Skeletal muscle cell (primary cell): Measurements from ENCODE around the gene NBPF14.
"Not testable (repeated sequence)": the region's sequence is repeated elsewhere in the genome, so short reads cannot be mapped to it uniquely, and the experiment has no call there.

Experiments
- DNase-seq: peaks from one replicate; pipeline ENCODE4 v3.0.0-alpha.2; 2010; ENCODE audit warnings: low read depth
- H3K4me3 ChIP-seq: 2 replicates; pipeline ENCODE4 v1.5.1; 2011; ENCODE audit warnings: low read depth, mild to moderate bottlenecking, control low read depth, low read length, moderate library complexity

The NBPF14 gene, protein sequence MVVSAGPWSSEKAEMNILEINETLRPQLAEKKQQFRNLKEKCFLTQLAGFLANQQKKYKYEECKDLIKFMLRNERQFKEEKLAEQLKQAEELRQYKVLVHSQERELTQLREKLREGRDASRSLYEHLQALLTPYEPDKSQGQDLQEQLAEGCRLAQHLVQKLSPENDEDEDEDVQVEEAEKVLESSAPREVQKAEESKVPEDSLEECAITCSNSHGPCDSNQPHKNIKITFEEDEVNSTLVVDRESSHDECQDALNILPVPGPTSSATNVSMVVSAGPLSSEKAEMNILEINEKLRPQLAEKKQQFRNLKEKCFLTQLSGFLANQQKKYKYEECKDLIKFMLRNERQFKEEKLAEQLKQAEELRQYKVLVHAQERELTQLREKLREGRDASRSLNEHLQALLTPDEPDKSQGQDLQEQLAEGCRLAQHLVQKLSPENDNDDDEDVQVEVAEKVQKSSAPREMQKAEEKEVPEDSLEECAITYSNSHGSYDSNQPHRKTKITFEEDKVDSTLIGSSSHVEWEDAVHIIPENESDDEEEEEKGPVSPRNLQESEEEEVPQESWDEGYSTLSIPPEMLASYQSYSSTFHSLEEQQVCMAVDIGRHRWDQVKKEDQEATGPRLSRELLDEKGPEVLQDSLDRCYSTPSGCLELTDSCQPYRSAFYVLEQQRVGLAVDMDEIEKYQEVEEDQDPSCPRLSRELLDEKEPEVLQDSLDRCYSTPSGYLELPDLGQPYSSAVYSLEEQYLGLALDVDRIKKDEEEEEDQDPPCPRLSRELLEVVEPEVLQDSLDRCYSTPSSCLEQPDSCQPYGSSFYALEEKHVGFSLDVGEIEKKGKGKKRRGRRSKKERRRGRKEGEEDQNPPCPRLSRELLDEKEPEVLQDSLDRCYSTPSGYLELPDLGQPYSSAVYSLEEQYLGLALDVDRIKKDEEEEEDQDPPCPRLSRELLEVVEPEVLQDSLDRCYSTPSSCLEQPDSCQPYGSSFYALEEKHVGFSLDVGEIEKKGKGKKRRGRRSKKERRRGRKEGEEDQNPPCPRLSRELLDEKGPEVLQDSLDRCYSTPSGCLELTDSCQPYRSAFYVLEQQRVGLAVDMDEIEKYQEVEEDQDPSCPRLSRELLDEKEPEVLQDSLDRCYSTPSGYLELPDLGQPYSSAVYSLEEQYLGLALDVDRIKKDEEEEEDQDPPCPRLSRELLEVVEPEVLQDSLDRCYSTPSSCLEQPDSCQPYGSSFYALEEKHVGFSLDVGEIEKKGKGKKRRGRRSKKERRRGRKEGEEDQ (N-terminal part only)

DNA sequence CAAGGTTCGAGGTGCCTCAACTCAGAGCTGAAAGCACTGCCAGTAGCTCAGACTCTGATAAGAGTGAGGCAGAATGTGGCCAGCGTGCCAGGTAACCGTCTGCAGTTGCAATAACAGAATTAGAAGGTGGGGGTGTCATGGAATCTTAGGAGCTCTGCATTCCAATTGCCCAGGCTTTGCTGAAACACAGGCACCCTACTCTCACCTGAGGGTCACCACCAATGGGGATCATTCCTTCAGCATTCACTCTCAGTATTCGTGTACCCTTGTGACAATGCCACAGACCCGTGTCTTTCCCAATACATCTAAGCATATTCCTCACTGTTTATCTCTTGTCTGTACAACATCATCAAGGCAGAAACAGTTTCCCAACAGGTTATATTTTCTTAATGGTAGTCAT is at the start of gene NBPF14:
NBPF14 (minus strand) TSS at position 101 of the 400 bp plus-strand sequence. CDS start 294 bp downstream, outside the sequence.
- DNase-seq, H3K4me3 ChIP-seq: not testable (repeated sequence)

DNA sequence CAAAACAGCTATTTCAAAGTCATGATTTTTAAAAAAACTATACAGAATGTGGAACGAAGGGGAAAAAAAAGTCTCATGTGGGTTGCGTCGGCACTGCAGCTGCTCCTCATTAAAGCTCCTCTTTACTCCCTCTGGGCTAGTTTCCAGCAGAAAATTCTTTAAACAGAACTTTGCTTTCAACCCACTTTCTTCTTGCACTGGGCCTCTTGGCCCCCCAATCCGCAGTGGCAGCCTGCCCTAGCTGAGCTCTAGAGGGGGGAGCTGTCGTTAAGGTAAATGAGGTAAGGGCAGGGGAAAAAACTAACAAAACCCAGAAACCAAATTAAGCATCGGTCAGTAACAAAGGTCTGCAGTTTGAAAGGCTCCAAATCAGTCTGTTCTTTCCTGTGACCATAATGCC is 29.6 kb upstream of the NBPF14 start:
- not testable (repeated sequence) for DNase-seq, H3K4me3 ChIP-seq

DNA sequence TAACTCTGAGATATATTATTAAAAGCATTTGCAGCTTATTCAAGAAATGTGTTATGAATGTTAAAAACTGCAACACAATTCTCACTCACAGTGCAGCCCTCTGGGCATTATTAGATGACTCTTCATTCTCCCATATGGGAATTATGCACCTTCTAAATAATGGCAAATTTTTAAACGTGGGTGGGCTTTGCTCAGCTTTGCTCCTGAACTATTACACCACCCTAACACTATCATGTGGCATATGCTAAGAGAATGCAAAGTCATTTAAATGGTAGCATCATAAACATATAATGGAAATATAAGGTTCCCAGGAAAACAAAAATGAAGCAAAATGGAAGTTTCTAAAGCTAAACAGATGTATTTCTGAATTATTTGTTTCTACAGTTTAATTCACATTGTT is 22.4 kb upstream of the NBPF14 start:
- DNase-seq, H3K4me3 ChIP-seq: not testable (repeated sequence)

DNA sequence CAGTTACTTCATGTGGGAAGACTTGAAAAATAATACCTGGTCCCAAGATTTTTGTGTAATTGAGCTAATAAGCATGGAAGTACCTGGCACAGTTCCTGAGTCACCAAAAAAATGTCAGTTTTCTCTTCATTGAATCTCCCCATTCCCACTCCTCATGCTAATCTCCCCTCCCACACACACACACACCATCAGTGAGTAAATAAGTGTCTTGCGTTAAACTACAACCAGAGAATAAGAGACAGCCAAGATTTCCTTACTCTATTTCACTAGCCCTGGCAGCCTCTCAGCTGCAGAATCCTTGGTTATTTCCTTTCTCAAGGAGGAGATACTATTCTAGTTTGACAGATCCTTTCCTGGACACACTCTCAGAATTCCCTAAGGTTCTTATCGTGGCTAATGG is 9.5 kb upstream of the NBPF14 start:
- not testable (repeated sequence) for DNase-seq, H3K4me3 ChIP-seq

DNA sequence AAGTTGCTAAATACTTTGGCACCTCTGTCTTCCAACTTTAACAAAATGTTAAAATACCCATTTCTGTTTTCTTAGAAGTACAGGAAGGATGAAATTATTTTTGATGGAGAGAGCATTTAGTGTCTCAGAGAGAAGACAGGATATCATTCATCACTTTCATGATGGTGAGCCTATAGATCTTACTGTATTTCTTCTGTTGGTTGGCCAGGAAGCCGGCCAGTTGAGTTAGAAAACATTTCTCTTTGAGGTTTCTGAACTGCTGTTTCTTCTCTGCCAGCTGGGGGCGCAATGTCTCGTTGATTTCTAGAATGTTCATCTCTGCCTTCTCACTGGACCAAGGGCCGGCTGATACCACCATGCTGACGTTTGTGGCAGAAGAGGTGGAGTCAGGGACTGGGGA is 451 bp downstream of the NBPF14 start:
- not testable (repeated sequence) for H3K4me3 ChIP-seq, DNase-seq

DNA sequence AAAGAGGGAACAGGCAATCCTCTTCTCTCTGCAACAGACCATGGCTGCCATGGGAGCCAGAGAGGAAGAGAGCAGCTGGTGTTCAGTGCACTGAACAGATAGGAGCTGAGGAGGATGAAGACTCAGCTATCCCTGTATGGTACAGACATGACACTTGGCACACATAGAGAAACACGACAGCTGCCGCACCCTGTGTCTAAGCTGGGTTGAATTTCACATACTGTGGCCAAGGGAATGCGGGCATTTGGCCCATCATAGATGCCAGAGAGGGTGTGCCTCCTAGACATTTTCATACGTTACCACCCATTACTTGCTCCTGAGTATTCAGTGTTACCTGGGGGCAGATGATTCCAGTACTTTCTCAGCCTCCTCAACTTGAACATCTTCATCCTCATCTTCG is 4.7 kb downstream of the NBPF14 start:
- not testable (repeated sequence) for H3K4me3 ChIP-seq, DNase-seq

DNA sequence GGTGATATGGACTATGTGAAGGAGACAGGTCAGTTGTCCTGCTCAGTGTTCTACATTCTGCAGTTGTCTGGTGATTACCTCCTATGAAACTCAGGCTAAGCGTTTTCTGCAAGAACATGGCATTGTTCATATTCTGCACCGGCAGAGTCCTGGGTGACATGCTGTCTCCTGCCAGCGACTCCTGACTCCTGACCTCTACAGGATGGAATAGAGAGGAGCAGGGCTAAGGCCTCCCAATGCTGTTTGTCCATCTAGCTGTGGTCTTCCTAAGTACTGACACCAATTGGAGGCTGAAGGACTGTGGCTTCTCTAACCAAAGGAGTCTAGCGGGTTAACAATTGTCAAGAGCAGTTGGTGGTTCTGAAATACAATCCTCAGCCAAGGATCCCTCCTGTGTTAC is 63.7 kb downstream of the NBPF14 start:
- DNase-seq: not testable (repeated sequence)

DNA sequence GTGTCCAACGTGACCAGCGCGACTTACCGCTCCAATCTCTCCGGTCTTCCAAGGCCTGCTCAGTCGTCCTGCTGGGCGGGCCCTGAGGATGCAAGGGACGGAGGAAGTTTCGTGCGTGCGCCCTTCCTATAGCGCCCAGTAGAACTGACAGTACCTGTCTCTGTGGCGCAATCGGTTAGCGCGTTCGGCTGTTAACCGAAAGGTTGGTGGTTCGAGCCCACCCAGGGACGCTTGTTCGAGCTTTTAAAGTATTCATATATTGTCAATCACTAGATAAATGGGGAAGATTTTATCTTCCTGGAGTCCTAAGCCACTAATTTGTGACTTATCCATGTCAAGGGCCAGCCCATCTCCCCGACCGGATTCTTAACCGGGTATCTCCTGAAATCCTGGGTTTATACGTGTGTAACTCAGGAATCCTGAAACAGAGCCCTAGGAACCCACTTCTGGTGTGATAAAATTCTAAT is 66.7 kb downstream of the NBPF14 start:
- DNase-seq: peak; percentile 34
- peak overlapping the region; percentile 36 for H3K4me3 ChIP-seq

More for the DNA sequence above, 63.7 kb downstream of the NBPF14 start:
- not testable (repeated sequence) for H3K4me3 ChIP-seq

DNA sequence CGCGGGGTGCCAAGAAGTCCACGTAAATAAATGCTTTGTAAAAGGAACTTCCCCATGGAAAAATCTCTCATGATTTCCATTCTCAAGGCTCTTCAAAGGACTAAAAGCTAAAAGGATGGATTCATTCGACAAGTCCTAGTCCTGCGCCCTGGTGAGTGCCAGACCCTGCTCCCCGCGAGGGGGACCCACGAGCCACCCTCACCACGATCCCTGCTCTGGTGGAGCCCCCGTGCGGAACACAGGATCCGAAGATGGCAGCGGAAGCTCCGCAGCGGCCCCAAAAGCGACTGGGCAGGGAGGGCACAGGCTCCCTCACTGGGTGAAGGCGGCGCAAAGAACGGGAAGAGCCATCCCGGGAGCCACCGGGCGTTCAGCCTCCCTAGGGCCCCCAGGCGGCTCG is 67.2 kb downstream of the NBPF14 start:
- not testable (repeated sequence) for H3K4me3 ChIP-seq, DNase-seq

DNA sequence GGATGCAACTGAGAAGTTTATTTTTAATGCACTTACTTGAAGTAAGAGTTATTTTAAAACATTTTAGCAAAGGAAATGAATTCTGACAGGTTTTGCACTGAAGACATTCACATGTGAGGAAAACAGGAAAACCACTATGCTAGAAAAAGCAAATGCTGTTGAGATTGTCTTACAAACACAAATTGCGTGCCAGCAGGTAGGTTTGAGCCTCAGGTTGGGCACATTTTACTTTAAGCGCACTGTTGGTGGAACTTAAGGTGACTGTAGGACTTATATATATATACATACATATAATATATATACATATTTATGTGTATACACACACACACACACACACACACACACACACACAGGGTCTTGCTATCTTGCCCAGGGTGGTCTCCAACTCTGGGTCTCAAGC is 69.2 kb downstream of the NBPF14 start:
- H3K4me3 ChIP-seq, DNase-seq: not testable (repeated sequence)

DNA sequence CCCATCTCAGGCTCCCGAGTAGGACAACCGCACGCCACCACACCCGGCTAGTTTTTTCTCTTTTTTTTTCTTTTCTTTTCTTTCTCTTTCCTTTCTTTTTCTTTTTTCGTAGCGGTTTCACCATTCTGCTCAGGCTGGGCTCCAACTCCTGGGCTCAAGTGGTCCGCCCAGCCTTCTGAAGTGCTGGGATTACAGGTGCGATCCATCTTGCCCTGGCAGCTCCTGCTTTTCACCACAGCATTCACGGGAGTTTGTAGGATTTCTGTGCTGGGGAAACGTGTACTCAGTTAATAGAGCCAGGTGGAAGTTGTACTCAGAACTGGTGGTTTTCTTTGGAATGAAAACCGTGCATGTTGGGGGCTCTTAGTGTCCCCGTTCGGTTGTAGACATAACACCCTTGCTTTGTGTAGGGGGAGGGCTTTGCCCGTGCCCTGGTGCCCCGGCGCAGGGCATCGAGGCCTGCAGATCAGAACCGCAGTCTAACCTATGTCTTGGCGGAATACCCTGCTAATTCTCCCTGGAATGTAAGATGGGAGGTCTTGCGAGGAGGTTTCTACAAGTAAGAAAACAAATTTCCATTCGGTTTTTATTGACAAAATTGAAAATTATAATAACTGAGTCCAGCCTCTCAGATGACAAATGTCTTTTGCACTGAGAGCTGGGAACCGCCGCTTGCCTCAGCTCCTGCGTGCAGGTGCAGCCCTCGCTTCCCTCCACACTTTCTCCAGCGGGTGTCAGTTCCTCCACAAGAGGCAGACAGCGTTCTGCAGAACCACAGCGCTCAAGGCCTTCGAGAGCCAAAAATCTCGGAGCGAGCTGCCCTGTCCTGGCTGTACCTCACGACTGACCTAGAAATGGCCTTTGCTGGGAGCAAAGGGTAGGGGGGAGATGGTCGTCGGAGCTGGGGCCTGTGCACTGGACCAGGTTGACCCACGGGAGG is 72.3 kb downstream of the NBPF14 start:
- H3K4me3 ChIP-seq, DNase-seq: not testable (repeated sequence)

DNA sequence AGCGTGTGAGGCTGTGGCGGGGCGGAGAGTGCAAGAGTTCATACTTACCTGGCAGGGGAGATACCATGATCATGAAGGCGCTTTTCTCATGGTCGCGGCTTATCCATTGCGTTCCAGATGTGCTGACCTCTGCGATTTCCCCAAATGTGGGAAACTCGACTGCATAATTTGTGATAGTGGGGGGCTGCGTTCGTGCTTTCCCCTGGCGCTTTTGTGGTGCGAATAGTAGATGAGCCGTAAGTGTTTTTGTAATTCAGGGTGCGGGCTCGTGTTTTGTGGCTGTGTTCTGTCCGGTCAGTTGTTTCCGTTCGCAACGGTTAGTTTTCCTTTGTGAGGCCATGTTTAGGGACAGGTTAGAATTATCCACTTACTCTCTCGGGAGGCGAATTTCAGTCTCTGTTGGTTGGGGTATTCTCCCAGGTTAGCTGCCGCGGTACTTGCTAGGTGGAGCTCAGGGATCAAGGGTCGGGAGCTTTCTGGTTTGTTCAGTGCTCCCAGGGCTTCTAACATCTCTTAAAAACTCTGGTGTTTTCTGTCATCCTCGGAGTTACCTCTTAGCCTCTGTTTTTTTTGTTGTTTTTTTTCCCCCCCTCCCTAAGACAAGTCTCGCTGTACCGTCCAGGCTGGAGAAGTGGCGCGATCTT is 73.1 kb downstream of the NBPF14 start:
- DNase-seq: peak; percentile 97
- H3K4me3 ChIP-seq: peak overlapping the region; percentile 28

DNA sequence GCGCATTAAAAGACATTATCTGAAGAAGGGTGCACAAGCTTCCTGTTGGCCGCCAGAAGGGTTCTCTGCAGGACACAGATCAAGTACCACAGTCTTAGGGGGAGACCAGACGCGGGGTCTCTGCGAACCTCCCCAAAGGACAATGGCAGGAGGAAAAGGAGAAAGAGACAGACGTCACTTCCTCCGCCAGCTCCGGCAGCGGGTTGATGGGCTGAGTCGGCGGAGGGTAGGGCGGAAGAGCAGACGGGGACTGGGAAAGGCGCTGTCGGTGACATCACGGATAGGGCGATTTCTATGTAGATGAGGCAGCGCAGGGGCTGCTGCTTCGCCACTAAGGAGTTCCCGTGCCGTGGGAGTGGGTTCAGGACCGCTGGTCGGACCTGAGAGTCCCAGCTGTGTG is 73.7 kb downstream of the NBPF14 start:
- H3K4me3 ChIP-seq: not testable (repeated sequence)
- peak; percentile 76 for DNase-seq

DNA sequence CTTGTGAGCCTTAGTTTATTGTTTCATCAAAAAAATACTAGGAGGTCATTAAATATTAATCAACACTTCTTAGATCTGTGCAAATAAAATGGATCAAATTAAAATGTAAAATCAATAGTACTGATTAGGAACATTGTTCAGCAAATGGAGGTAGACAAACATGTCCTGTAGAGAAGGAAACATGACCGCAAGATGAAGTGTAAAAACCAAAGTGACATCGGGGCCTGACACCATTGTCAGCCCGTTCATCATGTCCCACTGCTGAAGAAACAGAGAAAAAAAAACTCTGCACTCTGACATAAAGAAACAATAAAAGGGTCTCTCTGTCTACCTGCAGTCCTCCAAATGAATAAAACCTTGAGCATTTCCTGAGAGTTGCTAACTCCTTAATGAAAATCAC is 81.5 kb downstream of the NBPF14 start:
- DNase-seq, H3K4me3 ChIP-seq: not testable (repeated sequence)

DNA sequence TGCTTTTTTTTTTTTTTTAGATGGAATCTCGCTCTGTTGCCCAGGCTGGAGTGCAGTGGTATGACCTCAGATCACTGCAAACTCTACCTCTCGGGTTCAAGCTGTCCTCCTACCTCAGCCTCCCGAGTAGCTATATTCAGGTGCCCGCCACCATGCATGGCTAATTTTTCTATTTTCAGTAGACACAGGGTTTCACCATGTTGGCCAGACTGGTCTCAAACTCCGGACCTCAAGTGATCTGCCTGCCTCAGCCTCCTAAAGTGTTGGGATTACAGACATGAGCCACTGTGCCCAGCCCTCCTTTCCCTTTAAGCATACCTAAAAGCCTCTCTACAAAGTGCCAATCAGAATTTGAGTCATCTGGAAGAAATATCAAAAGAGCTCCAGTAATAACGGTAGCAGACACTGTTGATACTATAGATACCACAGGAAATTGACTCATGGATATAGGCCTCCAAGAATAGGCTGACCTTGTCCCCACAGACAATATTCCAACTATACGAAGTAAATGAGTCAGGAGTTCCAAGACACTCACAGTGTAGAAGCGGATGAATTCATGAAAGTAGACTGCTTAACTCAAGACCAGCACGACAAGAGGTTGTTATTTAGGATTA is 83.1 kb downstream of the NBPF14 start:
- DNase-seq: peak; percentile 28
- not testable (repeated sequence) for H3K4me3 ChIP-seq

DNA sequence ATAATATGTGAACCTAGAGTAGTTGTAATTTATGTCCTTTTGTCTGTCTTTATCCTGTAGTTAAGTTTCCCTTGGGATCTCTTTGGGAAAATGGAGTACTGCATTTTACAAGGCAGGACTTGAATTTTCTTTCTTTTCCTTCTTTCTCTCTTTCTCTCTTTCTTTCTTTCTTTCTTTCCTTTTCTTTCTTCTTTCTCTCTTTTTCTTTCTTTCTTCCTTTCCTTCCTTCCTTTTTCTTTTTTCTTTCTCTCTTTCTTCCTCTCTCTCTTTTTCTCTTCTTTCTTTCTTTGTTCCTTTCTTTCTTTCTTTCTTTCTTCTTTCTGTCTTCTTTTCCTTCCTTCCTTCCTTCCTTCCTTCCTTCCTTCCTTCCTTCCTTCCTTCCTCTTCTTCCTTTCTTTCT is 101.9 kb downstream of the NBPF14 start:
- DNase-seq: not testable (repeated sequence)

DNA sequence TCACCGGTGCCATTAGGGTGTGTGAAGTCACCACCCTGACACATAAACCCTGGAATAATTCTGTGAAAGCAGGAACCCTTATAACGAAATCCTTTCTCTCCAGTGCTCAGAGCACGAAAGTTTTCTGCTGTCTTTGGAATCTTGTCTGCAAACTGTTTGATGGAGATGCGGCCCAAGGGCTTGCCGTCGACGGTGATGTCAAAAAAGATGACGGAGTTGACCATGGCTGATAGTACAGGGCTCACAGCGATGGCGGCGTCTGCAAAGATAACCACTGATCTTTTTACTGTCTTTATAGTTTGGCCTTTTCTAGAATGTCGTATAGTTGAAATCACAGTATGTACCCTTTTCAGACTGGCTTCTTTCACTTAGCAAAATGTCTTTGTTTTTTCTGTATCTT is 112.8 kb downstream of the NBPF14 start, which contains the start of gene PPIAL4G:
PPIAL4G (minus strand) TSS at position 274 of the 400 bp plus-strand sequence; CDS start at position 224, 50 bp downstream.
- DNase-seq, H3K4me3 ChIP-seq: not testable (repeated sequence)

More for the DNA sequence above, 101.9 kb downstream of the NBPF14 start:
- H3K4me3 ChIP-seq: not testable (repeated sequence)
